Loucy (cell line): ENCODE measurements around the gene SCGB3A2.
"Not testable (repeated sequence)": the region's sequence is repeated elsewhere in the genome, so short reads cannot be mapped to it uniquely, and the experiment has no call there.

Source experiments
- H2AFZ ChIP-seq: fragments of 200-600 bp; sonication (generic); 2 replicates; pipeline ENCODE4 v1.6.0; 2016; ENCODE audit warnings: antibody characterized with exemption, mild to moderate bottlenecking, low read length, moderate library complexity
- H3F3A ChIP-seq: fragments of 200-600 bp; 2 replicates; pipeline ENCODE4 v1.6.0; 2016; ENCODE audit warnings: antibody characterized with exemption, low read depth, mild to moderate bottlenecking
- H3K27me3 ChIP-seq: fragments of 200-600 bp; sonication (generic); 2 replicates; pipeline ENCODE4 v1.6.1; 2014; ENCODE audit warnings: low read length, mild to moderate bottlenecking; ENCODE audit not compliant: insufficient read depth, poor library complexity, severe bottlenecking
- H3K36me3 ChIP-seq: fragments of 200-600 bp; sonication (generic); 2 replicates; pipeline ENCODE4 v1.6.1; 2016; ENCODE audit warnings: low read length; ENCODE audit not compliant: insufficient read depth
- H3K4me1 ChIP-seq: fragments of 200-600 bp; sonication (generic); 2 replicates; pipeline ENCODE4 v1.5.1; 2014; ENCODE audit warnings: low read length, mild to moderate bottlenecking; ENCODE audit not compliant: insufficient read depth, poor library complexity, severe bottlenecking
- H3K4me2 ChIP-seq: fragments of 200-600 bp; sonication (generic); 2 replicates; pipeline ENCODE4 v1.6.0; 2014; ENCODE audit warnings: antibody characterized with exemption, low read length, low read depth, mild to moderate bottlenecking; ENCODE audit not compliant: poor library complexity, severe bottlenecking
- H3K4me3 ChIP-seq: fragments of 200-600 bp; sonication (generic); 2 replicates; pipeline ENCODE4 v1.5.1; 2014; ENCODE audit warnings: low read length, mild to moderate bottlenecking, mixed read lengths; ENCODE audit not compliant: poor library complexity, severe bottlenecking
- H3K79me2 ChIP-seq: fragments of 200-600 bp; sonication (generic); 2 replicates; pipeline ENCODE4 v1.6.1; 2014; ENCODE audit warnings: low read length; ENCODE audit not compliant: insufficient read depth
- H3K9ac ChIP-seq: fragments of 200-600 bp; sonication (generic); 2 replicates; pipeline ENCODE4 v1.6.0; 2014; ENCODE audit warnings: mild to moderate bottlenecking, low read depth, low read length, moderate library complexity; ENCODE audit not compliant: poor library complexity, severe bottlenecking
- H3K9me2 ChIP-seq: fragments of 200-600 bp; sonication (generic); replicated peaks from 2 replicates; pipeline ENCODE4 v1.6.1; 2016; ENCODE audit warnings: low read depth, low read length, mixed read lengths
- H3K9me3 ChIP-seq: fragments of 200-600 bp; sonication (generic); 2 replicates; pipeline ENCODE4 v1.6.1; 2014; ENCODE audit warnings: mild to moderate bottlenecking, antibody characterized with exemption, low read length, low read depth; ENCODE audit not compliant: insufficient read depth
- H4K20me1 ChIP-seq: fragments of 200-600 bp; sonication (generic); 2 replicates; pipeline ENCODE4 v1.6.0; 2014; ENCODE audit warnings: antibody characterized with exemption, low read length, mild to moderate bottlenecking; ENCODE audit not compliant: insufficient read depth, poor library complexity, severe bottlenecking
- CTCF ChIP-seq: fragments of 200-600 bp; sonication (generic); conservative IDR thresholded peaks from 2 replicates; pipeline ENCODE4 v1.5.1; 2014; ENCODE audit warnings: mild to moderate bottlenecking, antibody characterized with exemption, low read length
- EZH2phosphoT487 ChIP-seq: fragments of 200-600 bp; IDR thresholded peaks from 2 replicates; pipeline ENCODE4 v1.6.1; 2018; ENCODE audit warnings: antibody characterized with exemption, mild to moderate bottlenecking, moderate library complexity, borderline replicate concordance

SCGB3A2 gene

GRCh38 chr5:147874118-147874875, 4.2 kb upstream of the SCGB3A2 start:
- H3F3A ChIP-seq, H3K4me1 ChIP-seq, H3K9me2 ChIP-seq, H3K4me2 ChIP-seq, H3K27me3 ChIP-seq, H2AFZ ChIP-seq, H3K79me2 ChIP-seq, H3K9ac ChIP-seq, H4K20me1 ChIP-seq, H3K36me3 ChIP-seq, H3K4me3 ChIP-seq, H3K9me3 ChIP-seq: not testable (repeated sequence)

GRCh38 chr5:147874910-147875367, 3.6 kb upstream of the SCGB3A2 start:
- no peak overlapping the region for H3K9ac ChIP-seq
- H3K27me3 ChIP-seq: no peaks in the 10 kb centered on the region
- H3K9me2 ChIP-seq: no peaks in the 10 kb centered on the region
- H4K20me1 ChIP-seq: no peaks in the 10 kb centered on the region
- H3K4me3 ChIP-seq: no peak overlapping the region
- no peak overlapping the region for H3K4me2 ChIP-seq
- H3K79me2 ChIP-seq: no peaks in the 10 kb centered on the region
- no peaks in the 10 kb centered on the region for H3K9me3 ChIP-seq
- no peaks in the 10 kb centered on the region for H3K4me1 ChIP-seq
- no peaks in the 10 kb centered on the region for H3K36me3 ChIP-seq
- TF ChIP-seq CTCF: no peak
- TF ChIP-seq EZH2phosphoT487: no peak
- no peaks in the 10 kb centered on the region for H3F3A ChIP-seq
- no peak overlapping the region for H2AFZ ChIP-seq

- Histone ChIP-seq H3K79me2 (no peaks in the 10 kb centered on the region), H2AFZ (no peak overlapping the region), H3F3A (no peaks in the 10 kb centered on the region), H3K9me3 (no peaks in the 10 kb centered on the region), H3K9me2 (no peaks in the 10 kb centered on the region), H4K20me1 (no peaks in the 10 kb centered on the region), H3K4me3 (no peak overlapping the region), H3K4me2 (no peak overlapping the region), H3K4me1 (no peaks in the 10 kb centered on the region), H3K36me3 (no peaks in the 10 kb centered on the region), H3K9ac (no peak overlapping the region), H3K27me3 (no peaks in the 10 kb centered on the region)
- no peak for TF ChIP-seq EZH2phosphoT487
- TF ChIP-seq CTCF: no peak
These were observed 2.4 kb upstream of the SCGB3A2 start for GRCh38 chr5:147876141-147876540.

GRCh38 chr5:147876626-147877025, 1.9 kb upstream of the SCGB3A2 start:
- Histone ChIP-seq H3K36me3 (no peaks in the 10 kb centered on the region), H3K4me1 (no peaks in the 10 kb centered on the region), H3K9ac (no peak overlapping the region), H3K4me2 (no peak overlapping the region), H3K9me3 (no peaks in the 10 kb centered on the region), H3K27me3 (no peaks in the 10 kb centered on the region), H3K79me2 (no peaks in the 10 kb centered on the region), H2AFZ (no peak overlapping the region), H3F3A (no peaks in the 10 kb centered on the region), H4K20me1 (no peaks in the 10 kb centered on the region), H3K9me2 (no peaks in the 10 kb centered on the region), H3K4me3 (no peak overlapping the region)
- no peak for TF ChIP-seq EZH2phosphoT487
